GM06990 (cell line): ENCODE data around the gene SRGAP1.
"Not testable (repeated sequence)": the region's sequence is repeated elsewhere in the genome, so short reads cannot be mapped to it uniquely, and the experiment has no call there.

Source experiments
- DNase-seq: peaks from one replicate; pipeline ENCODE4 v3.0.0-alpha.2; 2011; ENCODE audit not compliant: insufficient read length; ENCODE audit errors: extremely low read depth
- H3K27me3 ChIP-seq: replicated peaks from 2 replicates; pipeline ENCODE4 v1.6.0; 2011; ENCODE audit warnings: low read length; ENCODE audit not compliant: control insufficient read depth, insufficient read depth
- H3K36me3 ChIP-seq: 2 replicates; pipeline ENCODE4 v1.5.1; 2011; ENCODE audit warnings: low read length; ENCODE audit not compliant: control insufficient read depth, insufficient read depth
- H3K4me3 ChIP-seq: replicated peaks from 2 replicates; pipeline ENCODE4 v1.5.1; 2011; ENCODE audit warnings: low read depth, mild to moderate bottlenecking, control low read depth, low read length
- TF ChIP-seq, protein P1 (sequence below): IDR thresholded peaks from 2 replicates; pipeline ENCODE4 v1.5.1; 2011; ENCODE audit warnings: low read length, control low read depth, mild to moderate bottlenecking, inconsistent platforms; ENCODE audit not compliant: insufficient read depth, poor library complexity, severe bottlenecking

Gene SRGAP1

DNA sequence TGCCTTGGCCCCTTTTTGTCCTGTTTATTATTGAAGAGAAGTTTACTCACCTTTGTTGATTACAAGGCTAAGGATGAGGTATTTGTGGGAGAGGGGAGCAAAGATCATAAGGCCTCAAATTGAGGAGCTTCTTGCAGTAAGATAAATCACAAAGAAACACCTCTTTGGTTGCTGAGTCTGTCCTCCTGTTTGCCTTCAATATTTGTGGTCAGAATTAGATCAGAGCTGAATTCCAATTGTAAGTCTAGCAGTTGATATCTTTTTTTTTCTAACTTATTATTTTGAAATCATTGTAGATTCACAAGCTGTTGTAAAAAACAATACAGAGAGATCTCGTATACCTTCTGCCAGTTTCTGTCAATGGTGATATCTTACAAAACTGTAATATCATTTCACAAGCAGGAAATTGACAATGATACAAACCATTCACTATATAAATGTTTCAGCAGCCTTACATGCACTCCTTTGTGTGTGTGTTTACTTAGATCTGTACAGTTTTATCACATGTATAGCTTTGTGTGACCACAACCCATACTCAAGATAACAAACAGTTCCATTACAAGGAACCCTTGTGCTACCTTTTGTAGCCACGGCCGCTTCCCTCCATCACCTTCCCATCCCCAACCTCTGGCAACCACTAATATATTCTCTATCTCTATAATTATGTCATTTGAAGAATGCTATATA lies 280.2 kb downstream of the SRGAP1 start:
- Histone ChIP-seq H3K4me3 (no peak overlapping the region), H3K36me3 (no peaks in the 10 kb centered on the region), H3K27me3 (no peaks in the 10 kb centered on the region)
- TF ChIP-seq, protein P1, sequence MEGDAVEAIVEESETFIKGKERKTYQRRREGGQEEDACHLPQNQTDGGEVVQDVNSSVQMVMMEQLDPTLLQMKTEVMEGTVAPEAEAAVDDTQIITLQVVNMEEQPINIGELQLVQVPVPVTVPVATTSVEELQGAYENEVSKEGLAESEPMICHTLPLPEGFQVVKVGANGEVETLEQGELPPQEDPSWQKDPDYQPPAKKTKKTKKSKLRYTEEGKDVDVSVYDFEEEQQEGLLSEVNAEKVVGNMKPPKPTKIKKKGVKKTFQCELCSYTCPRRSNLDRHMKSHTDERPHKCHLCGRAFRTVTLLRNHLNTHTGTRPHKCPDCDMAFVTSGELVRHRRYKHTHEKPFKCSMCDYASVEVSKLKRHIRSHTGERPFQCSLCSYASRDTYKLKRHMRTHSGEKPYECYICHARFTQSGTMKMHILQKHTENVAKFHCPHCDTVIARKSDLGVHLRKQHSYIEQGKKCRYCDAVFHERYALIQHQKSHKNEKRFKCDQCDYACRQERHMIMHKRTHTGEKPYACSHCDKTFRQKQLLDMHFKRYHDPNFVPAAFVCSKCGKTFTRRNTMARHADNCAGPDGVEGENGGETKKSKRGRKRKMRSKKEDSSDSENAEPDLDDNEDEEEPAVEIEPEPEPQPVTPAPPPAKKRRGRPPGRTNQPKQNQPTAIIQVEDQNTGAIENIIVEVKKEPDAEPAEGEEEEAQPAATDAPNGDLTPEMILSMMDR, result no peak
- DNase-seq, result no peak

DNA sequence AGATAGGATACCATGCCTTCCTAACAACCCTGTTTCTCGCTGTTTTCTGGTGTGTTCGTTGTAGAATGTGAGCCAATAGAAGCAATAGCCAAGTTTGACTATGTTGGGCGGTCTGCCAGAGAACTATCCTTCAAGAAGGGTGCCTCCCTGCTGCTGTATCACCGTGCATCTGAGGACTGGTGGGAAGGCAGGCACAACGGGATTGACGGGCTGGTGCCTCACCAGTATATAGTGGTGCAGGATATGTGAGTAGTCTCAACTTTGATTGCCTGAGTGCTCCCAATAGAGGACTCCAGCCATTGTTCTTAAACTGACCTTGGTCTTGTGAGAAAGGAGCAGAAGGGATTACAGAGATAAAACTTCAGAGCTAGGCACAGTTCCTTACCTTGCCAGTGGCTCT lies 281.4 kb downstream of the SRGAP1 start:
- Histone ChIP-seq H3K4me3 (no peak overlapping the region), H3K36me3 (no peaks in the 10 kb centered on the region)
- TF ChIP-seq, protein P1, result no peak

DNA sequence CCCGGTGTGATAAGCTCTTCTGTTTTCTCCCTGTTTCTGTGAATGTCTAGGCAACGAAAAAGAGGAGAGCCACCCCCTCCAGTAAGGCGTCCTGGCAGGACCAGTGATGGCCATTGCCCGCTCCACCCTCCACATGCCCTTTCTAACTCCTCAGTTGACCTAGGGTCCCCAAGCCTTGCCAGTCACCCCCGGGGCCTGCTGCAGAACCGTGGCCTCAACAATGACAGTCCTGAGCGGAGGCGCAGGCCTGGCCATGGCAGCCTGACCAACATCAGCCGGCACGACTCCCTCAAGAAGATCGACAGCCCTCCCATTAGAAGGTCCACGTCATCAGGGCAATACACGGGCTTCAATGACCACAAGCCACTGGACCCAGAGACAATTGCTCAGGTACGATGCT lies 283.3 kb downstream of the SRGAP1 start:
- H3K27me3 ChIP-seq, result no peaks in the 10 kb centered on the region
- TF ChIP-seq, protein P1, result no peak
- no peak overlapping the region for H3K4me3 ChIP-seq
- no peaks in the 10 kb centered on the region for H3K36me3 ChIP-seq
- DNase-seq, result no peak

More for the DNA sequence above, 281.4 kb downstream of the SRGAP1 start:
- no peaks in the 10 kb centered on the region for H3K27me3 ChIP-seq
- no peak for DNase-seq

- H3K27me3 ChIP-seq, result no peaks in the 10 kb centered on the region
- DNase-seq, result no peak
- H3K4me3 ChIP-seq, result no peak overlapping the region
- TF ChIP-seq, protein P1, result no peak
- H3K36me3 ChIP-seq, result no peaks in the 10 kb centered on the region
Measured at GRCh38 chr12:64128366-64128765, 283.9 kb downstream of the SRGAP1 start.

GRCh38 chr12:64130476-64130875 lies 286.0 kb downstream of the SRGAP1 start:
- H3K27me3 ChIP-seq, DNase-seq, H3K36me3 ChIP-seq, H3K4me3 ChIP-seq: not testable (repeated sequence)

DNA sequence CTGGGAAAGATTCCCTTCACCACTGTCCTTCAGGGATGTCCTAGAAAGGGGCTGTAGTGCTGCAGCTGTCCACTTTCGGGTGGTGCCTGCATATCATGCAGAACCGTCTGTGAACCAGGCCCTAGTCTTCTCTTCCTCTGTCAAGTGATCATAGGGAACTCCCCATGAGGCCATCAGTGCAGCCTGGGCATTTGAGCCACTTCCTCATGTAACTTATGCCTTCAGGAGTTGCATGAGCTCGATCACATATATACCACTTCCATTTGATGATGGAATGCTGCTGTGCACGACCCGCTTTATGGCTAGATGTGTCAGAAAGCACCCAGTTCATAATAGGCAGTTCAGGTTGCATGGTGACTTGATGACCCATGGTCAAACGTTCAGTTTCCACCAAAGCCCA lies 287.0 kb downstream of the SRGAP1 start:
- H3K36me3 ChIP-seq, DNase-seq, H3K4me3 ChIP-seq, H3K27me3 ChIP-seq: not testable (repeated sequence)

- DNase-seq, result not testable (repeated sequence)
Measured at GRCh38 chr12:64132672-64133071, 288.2 kb downstream of the SRGAP1 start.

More at GRCh38 chr12:64132672-64133071, 288.2 kb downstream of the SRGAP1 start:
- not testable (repeated sequence) for H3K4me3 ChIP-seq, H3K27me3 ChIP-seq, H3K36me3 ChIP-seq
